ENCODE results near the gene VAV2.
"Not testable (repeated sequence)": the region's sequence is repeated elsewhere in the genome, so short reads cannot be mapped to it uniquely, and the experiment has no call there.

VAV2 gene

DNA sequence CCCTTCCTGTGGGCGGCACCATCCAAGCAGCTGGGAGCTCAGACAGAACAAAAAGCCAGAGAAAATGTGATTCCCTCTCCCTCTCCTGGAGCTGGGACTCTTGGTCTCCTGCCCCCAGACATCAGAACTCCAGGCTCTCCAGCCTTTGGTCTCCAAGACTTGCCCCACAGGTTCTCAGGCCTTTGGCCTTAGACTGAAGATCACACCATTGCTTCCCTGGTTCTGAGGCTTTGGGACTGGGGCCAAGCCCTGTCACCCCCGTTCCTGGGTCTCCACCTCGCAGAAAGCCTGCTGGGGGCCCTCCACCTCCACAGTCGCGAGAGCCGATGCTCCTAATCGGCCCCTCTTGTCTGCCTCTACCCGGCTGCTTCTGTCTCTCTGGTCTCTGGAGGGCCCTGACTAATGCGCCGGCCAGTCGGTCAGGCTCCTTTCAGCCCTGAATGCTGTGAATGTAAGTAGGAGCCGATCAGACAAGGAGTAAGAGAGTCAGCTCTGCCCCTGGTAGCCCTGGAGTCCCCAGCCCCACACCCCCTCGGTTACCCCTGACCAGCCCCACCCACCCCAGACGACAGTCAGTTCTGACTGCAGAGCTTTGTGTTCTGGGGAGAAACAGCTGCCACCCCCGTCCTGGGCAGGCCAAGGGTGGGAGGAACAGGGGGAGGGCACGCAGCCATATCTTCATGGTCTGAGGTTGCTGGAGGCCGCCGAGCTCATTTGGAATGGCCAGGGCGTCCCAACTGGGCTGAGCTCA is 57.5 kb downstream of the VAV2 start:
- DNase-seq (ENCODE audit: low read depth) = no peak

DNA sequence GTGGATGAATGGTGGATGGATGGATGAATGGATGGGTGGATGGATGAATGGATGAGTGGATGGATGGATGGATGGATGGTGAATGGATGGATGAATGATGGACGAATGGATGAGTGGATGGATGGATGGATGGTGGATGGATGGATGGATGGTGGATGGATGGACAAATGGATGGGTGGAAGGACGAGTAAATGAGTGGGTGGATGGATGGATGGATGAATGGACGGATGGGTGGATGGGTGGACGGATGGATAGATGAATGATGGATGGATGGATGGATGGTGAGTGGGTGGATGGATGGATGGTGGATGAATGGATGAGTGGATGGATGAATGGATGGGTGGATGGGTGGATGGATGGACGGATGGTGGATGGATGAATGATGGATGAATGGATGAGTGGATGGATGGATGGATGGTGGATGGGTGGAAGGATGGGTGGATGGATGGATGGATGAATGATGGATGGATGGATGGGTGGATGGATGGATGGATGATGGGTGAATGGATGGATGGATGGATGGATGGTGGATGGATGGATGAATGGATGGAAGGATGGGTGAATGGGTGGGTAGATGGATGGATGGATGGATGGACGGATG is 58.6 kb downstream of the VAV2 start:
- no peak for DNase-seq (ENCODE audit: low read depth)

DNA sequence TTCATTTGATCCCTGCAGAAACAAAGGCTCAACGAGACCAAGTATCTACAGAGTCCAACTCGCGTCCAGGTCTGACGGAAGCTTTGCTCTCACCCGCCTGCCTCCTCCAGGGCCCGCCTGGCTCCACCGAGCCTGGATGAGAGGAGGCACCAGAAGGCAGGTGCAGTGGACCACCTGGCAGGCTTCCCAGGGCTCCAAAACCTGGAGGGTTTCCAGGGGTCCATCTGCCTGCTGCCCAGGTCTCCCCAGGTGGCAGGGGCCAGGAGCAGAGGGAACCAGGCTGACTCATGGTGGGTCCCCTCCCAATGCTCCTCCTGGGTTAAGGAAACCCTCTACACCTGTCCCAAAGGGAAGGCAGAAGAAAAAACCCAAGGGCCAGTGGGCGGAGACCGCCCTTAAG is 59.5 kb downstream of the VAV2 start:
- no peak for DNase-seq (ENCODE audit: low read depth)

DNA sequence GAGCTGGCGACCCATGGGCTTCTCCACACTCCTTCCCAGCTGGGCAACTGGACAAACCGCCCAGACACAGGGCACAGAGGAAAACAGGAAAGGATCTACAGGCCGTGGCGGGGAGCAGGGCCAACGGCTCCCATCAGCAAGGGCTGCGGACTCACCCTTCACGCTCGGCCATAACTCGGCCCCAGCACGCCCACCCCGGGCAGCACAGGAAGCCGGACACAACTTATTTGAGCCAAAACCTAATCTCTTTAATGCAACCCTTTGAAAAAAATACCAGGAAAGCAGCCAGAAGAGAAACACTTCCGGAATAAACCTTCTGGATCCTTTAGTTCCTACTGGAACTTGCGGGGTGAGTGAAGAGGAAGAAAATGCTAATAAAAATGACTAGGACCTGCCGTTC is 59.9 kb downstream of the VAV2 start:
- DNase-seq (ENCODE audit: low read depth) = no peak

DNA sequence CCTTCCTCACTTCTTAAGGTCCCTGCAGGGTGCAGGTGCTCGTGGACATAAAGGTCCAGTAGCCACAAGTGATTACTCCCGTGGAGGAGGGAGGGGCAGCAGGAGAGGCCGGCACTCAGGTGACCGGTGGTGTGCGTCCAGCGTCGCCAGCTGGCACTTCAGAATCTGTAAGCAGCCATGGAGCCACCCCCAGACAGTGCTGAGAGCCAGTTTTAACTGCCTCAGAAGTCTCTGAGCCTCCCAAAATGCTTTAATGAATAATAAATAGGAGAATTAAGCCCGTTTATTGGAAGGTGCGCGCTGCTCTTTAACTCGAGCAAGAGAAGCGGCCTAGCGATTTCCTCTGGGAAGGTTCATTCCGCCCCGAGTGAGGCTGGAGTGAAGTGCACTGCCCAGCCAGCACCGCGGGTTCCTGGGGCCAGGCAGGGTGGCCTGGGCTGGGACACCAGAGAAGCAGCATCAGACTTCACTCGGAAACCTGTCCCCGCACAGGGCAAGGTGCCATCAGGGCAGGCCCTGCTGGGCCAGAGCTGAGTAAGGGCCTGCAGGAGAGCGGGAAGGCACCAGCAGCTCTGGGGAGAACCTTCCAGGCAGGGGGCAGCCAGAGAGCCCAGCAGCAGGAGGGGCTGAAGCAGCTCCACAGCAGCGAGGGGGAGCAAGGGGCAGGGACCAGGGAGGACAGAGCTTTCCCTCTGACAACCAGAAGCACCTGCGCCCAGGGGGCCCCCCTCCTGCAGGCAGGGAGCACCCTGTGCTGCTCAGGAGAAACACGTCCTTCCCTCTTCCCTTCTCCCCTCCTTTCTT is 61.2 kb downstream of the VAV2 start:
- no peak for DNase-seq (ENCODE audit: low read depth)

DNA sequence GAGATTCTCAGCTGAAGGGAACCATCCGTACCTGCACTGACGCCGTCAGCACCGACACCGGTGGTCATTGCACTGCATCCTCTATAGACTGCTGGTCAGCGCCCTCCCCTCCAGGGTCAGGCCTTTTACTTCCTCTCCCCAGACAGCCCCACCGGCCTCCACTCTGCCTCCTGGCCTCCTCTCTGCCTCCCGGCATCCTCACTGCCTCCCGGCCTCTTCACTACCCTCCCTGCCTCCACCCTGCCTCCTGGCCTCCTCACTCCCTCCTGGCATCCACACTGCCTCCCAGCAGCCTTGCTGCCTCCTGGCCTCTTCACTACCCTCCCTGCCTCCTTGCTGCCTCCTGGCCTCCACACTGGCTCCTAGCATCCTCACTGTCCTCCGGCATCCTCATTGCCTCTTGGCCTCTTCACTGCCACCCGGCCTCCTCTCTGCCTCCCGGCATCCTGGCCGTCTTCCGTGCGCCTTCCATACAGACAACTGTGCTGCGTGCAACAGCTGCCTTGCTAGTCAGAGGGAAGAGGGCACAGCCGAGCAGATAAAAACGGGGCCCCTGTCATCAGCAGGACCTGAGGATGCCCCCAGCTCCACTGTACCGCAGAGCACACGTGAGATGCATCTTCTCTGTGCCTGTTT is 62.0 kb downstream of the VAV2 start:
- DNase-seq (ENCODE audit: low read depth) = no peak

DNA sequence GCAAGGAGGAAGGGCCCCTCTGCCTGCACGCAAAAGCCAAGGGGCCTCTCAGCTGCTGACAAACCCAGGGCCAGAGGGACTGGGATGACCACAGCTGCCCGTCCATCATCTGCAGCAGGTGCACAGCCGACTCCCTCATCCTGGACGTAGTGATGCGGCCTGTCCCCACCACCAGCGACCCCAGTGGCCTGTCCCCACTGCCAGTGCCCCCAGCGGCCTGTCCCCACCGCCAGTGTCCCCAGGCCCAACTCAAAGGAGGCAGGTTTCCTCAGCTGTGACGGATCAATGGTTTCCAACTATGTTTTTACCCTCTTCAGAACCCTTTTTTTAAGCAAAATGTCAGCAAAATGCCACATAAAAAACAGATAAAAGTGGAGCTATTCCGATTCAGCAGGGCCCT is 62.5 kb downstream of the VAV2 start:
- DNase-seq (ENCODE audit: low read depth) = no peak

DNA sequence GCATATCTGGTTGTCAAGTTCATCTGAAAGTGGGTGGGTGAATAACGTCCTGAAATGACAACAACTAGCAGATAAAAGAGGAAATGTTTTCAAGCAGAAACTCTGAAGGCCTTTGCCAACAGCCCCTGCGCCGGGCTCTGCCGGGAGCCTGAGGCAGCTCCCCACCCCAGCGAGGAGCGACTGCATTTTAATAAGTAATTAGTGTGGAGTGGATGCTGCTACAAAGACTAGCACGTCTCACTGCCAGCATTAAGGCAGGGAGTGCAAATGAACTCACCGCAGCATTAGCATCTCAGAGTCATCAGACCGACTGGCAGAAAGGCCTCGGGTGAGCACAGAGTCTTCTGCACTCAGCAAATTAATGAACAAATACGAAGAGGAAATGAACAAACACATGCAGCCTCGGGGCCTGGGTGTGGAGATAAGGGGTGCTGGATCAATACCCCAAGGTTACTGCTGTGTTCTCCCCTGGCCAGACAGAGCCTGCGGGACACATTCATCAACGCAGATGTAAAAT is 63.8 kb downstream of the VAV2 start:
- DNase-seq (ENCODE audit: low read depth) = no peak

DNA sequence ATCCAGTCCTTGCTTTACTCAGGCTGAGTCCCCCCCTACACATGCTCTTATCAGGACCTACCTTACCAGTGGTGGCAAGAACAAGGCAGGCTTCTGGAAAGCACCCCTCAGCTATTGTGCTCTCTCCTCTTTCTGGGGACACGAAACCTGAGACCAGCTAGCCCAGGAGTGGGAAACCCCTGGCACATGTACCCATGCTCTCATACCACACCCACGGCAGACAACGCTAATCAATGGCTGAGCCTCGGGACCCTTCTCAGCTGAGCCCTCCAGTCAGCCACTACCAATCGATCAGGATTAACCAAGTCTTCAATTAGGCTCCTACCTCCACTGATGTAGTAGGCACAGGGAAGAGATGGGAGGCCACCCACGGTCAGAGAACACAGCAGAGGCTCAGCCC is 65.1 kb downstream of the VAV2 start:
- no peak for DNase-seq (ENCODE audit: low read depth)

DNA sequence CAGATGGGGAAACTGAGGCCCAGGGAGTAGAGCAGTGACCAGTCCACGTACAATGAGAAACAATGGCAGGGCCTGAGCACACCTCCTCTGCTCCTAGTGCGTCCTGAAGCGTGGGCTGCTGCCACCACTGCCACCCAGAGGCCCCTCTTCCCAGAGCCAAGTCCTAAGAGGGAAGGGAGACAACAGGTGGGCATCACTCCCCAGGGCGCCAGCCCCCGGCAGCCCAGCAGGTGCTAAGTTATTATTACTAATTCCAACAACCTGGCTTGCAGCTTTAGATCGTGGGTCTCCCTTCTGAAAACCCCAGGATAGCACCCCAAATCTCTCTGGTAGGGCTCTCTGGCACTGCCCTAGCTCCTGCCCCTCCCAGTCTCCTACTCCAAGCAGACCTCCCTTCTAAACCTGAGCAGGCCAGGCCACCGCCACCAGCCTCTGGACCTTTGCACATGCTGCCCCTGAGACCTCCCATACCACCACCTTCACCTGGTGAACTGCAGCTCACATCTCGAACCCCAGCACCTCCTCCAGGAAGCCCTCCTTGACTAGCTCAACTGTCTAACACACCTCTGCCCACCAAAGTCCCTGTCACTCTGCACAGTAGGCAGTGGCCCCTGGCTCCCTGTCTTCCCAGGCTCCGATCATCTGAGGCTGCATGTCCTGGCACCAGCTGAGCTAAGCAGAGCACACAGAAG is 65.8 kb downstream of the VAV2 start:
- DNase-seq (ENCODE audit: low read depth) = no peak

DNA sequence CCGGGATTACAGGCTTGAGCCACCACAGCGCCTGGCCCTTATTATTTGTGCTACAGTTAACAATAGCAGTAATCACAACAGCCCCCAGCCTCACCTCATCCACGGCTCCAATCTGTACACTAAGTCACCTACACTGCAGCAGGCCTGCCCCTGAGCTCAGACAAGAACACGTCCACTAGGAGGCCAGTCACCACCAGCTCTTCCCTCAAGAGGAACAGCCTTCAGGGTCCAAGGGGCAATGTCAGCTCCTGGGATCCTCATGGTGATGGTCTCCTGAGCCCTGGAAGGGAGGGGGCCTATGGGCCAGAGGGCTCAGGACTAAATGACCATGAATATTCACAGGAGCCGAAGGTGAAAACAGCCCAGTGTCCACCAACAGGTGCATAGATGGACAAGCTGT is 67.7 kb downstream of the VAV2 start:
- no peak for DNase-seq (ENCODE audit: low read depth)

DNA sequence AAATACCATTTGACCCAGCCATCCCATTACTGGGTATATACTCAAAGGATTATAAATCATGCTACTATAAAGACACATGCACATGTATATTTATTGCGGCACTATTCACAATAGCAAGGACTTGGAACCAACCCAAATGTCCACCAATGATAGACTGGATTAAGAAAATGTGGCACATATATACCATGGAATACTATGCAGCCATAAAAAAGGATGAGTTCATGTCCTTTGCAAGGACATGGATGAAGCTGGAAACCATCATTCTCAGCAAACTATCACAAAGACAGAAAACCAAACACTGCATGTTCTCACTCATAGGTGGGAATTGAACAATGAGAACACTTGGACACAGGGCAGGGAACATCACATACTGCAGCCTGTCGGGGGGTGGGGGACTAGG is 68.5 kb downstream of the VAV2 start:
- not testable (repeated sequence) for DNase-seq (ENCODE audit: low read depth)

DNA sequence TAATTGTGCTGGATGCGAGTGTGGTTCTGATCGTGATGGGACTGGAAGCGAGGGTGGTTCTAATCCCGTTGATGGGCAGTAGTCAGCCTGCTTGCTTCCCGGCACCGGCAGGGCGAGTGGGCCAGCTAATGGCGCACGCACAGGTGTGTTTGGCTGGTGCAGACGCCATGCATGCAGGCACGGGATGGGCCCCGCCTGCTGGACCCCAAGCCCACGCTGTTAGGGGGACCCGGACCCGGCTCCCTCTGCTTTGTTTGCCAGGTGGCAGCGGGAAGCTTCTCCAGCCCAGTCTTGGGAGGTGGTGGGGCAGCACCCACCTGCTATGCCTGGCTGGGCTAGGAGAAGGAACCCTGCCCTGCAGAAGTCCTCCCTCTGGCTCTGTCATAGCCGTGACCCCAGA is 70.3 kb downstream of the VAV2 start:
- DNase-seq (ENCODE audit: low read depth) = no peak

DNA sequence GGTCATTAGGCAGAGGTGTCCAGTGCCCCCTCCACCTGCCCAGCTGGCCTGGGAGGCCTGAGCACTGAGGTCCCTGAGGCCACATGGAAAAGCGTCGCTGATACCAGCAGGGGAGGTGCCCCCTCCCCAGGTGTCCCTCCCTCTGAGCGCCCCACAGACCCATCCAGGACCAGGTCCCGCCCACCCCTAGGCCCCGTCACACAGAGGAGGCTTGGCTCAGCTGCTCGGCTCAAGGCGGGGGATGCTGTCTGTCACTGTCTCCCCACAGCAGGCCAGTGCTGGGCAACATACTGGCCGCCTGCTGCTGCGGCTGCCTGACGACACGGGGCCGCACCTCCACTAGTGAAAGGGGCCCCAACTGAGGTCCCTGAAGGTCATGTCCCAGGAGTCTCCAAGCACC is 71.7 kb downstream of the VAV2 start:
- DNase-seq (ENCODE audit: low read depth) = no peak

DNA sequence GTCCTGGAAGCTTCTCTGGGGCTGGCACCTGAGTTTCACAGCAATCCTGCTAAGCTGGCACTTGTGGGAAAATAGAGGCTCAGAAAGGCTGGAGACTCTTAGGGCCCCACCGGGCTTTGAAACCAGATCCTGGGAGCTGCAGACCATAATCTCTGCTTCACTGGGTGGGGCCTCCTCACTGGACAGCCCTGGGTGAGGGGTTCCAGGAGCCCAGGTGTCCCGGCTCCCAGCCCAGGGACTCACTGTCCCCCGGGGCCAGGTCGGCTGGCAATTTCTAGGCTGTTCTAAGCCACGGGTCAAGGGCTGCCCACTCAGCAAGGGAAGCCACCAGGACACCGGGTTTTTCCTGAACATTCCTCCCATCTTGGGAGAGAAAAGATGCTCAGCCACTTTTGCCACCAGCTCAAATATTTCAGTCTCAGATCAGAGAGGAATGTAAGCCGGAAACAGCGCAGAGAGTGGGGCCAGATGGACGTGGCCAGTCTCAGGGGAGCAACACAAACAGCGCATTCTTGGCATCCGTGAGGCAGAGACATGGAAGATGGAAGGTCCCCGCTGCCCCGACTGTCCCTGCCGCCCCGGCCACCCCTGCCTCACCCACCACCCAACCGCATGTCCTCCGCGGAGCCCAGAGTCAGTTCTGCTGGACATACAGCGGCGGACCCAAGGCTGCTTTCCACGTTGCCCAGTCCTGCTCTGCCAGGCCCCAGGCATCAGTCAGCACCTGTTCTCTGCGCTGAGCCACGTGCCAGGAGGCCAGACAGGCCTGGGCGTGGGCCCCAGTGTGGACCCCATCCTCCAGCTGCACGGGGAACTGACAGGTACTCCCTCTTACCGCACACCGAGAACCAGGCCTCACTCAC is 72.6 kb downstream of the VAV2 start:
- DNase-seq (ENCODE audit: low read depth) = peak; percentile 6

DNA sequence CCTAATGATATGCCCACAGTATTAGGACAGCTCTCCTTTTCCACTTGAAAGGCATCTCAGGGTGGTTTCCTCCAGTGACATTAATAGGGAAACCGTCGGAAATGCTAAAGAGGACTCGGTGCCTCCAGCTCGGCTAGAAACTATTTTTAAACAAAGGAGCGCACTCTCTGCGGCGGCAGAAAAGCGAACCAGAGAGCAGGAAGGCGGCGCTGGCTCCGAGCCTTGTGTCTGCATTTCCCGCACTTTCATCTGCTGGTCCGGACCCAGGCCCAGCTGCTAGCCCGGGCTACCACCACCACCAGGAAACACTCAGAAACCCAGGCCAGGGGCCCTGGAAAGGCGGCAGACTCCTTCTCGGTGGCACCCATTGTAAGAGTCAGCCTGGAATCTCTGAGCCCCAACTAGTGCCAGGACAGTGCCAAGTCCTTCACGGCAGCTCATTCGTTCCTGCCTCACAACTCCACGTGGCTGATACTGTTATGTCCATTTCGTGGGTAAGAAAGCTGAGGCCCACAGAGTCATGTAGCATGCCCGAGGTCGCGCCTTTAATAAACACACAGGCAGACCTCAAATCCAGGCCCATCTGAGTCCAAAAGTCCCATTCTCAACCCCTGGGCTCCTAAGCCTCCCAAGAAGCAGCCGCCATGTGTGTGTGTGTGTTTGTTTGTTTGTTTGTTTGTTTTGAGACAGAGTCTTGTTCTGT is 73.9 kb downstream of the VAV2 start:
- DNase-seq (ENCODE audit: low read depth) = no peak

DNA sequence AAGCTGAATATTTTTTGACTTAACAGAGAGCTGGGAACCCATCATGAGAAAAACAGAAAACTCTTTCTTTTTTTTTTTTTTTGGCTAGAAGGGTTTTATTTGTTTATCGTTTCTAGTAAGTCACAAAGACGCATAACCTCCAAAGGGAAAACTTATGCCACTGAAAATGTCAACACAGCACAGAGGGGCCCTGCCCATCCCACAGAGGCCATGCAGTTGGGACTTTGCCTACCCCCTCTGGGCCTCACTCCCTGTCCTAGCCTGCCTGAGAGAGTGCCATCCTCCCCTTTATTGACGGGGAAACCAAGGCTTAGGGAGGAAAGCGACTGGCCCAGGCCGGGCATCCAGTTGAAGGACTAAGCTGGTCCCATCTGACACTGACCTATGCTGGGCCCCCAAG is 74.7 kb downstream of the VAV2 start:
- no peak for DNase-seq (ENCODE audit: low read depth)

DNA sequence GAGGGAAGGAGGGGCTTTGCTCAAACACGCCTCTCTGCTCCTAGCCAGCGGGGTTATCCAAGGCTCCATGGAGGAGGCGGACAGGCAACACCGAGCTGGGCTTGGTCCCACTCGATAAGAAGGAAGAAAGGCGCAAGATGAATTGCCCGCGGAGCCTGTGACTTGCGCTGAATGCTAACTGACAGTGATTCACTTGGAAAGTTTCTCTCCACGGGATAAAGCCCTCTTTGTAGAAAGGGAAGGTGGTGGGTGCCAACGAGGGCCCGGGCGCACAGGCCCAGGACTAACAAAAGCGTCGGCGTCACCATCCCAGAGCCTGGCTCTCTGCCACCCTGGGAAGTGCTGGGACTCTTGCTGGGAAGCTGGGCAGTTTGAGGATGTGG is 76.0 kb downstream of the VAV2 start:
- no peak for DNase-seq (ENCODE audit: low read depth)

DNA sequence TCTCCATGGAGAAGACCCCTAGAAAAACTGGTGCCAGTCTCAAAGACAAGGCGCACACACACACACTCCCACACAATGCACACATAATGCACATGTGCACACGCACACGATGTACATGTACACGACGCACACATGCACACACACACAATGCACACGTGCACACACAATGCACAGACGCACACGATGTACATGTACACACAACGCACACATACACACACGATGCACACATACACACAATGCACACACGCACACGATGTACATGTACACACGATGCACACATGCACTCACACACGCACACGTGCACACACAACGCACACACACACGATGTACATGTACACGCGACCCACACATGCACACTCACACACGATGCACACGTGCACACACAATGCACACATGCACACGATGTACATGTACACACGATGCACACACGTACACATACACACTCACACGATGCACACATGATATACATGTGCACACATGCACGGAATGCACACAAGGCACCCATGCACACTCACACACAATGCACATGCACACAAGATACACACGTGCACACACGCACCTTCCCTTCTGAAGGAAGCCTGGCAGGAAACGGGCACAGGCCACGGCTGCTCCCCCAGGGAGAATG is 76.5 kb downstream of the VAV2 start:
- DNase-seq (ENCODE audit: low read depth) = no peak

Measured in EH (cell line).